Vagina (tissue), 2 donors: ENCODE results near the gene ZNF549. TPM values are rescaled to one million over a fixed set of nuclear protein-coding genes. Genes with fewer than 3 reads are reported as not detected.
A peak's percentile ranks its signal among the peaks of the same experiment; 100 is the strongest.

Source experiments
- DNase-seq, 2 donors: peaks; one replicate each; pipeline ENCODE4 v3.0.0-alpha.2; 2017; ENCODE audit errors: extremely low spot score in 2 of 2
- H3K27ac ChIP-seq: fragments of 200-600 bp; sonication (generic); one replicate; pipeline ENCODE4 v1.5.1; 2019
- H3K27me3 ChIP-seq: fragments of 200-600 bp; sonication (generic); one replicate; pipeline ENCODE4 v1.5.1; 2019
- H3K36me3 ChIP-seq, 2 donors: fragments of 200-600 bp; sonication (generic); one replicate each; pipeline ENCODE4 v1.5.1; 2017 to 2019
- H3K4me1 ChIP-seq: fragments of 200-600 bp; sonication (generic); one replicate; pipeline ENCODE4 v1.5.1; 2019
- H3K4me3 ChIP-seq, 2 donors: fragments of 200-600 bp; sonication (generic); 1 replicate in 1 of 2; 2 replicates in 1 of 2; pipeline ENCODE4 v1.5.1; 2016 to 2019
- H3K9me3 ChIP-seq: fragments of 200-600 bp; sonication (generic); one replicate; pipeline ENCODE4 v1.5.1; 2019
- POLR2A ChIP-seq, 2 donors: fragments of 450-650 bp; IDR thresholded peaks; one replicate each; pipeline ENCODE4 v1.6.1; 2017; ENCODE audit warnings: antibody characterized with exemption in 2 of 2, mild to moderate bottlenecking in 2 of 2, moderate library complexity in 2 of 2
- POLR2AphosphoS5 ChIP-seq, 2 donors: sonication (generic); formaldehyde crosslinking; IDR thresholded peaks; one replicate each; pipeline ENCODE4 v1.9.0; 2017; ENCODE audit warnings: antibody characterized with exemption in 2 of 2, mild to moderate bottlenecking in 2 of 2, low read depth in 1 of 2; ENCODE audit not compliant: insufficient read depth in 1 of 2
- intact Hi-C: fragments of 100-400 bp; cut with DNase I; formaldehyde crosslinking; loops from one replicate; pipeline ENCODE4 v1.15.1; 2023
- total RNA-seq: library from RNA; depleted of rRNA; stranded (reverse); fragments of >200 nt; gene quantifications from one replicate; pipeline ENCODE4 v1.2.3, GENCODE V29; 2016
- TF ChIP-seq, protein P1 (sequence below), 3 experiments: fragments of 450-650 bp in 2 of 3; fragments of 200-600 bp in 1 of 3; sonication (generic) in 1 of 3; IDR thresholded peaks; one replicate each; pipeline ENCODE4 v1.5.1; 2017 to 2019; ENCODE audit warnings: antibody characterized with exemption in 3 of 3, mild to moderate bottlenecking in 2 of 3, moderate library complexity in 2 of 3

Gene ZNF549
- total RNA-seq, 1 donor from 2014 or later: 4.9 TPM

DNA sequence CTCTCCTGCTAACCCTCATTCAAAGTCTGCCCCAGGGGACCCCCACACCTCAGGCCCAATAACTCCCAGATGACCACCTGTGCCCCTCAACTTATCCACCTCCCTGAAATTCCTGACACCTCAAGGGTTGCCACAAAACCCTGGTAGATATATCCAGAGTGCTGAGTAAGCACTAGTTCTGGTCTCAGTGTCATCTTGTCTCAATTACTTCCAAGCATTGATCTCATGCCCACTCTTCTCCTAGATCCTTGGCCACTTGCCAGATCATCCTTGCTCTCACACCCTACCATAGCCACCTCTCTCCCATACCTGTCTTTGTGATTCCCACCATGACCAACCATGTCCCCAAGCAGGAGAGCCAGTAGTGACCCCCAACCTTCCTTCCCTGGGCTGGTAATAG is 49.5 kb downstream of the ZNF549 start:
- intact Hi-C loops: no loop called here
- Histone ChIP-seq H3K9me3 (peaks cover 56% of the 10 kb centered on the region), H3K4me1 (peaks cover 11% of the 10 kb centered on the region), H3K27ac (no peak overlapping the region), H3K36me3 (peaks cover 15 to 57% of the 10 kb centered on the region in 2 donors), H3K27me3 (no peaks in the 10 kb centered on the region), H3K4me3 (no peak overlapping the region)
- no peak for DNase-seq
- TF ChIP-seq POLR2AphosphoS5 (IDR thresholded peaks at IDR 0.05; ENCODE audit: insufficient read depth in 1 of 2, low read depth in 1 of 2) (no peak), POLR2A (IDR thresholded peaks at IDR 0.05) (no peak)
- TF ChIP-seq, protein P1, sequence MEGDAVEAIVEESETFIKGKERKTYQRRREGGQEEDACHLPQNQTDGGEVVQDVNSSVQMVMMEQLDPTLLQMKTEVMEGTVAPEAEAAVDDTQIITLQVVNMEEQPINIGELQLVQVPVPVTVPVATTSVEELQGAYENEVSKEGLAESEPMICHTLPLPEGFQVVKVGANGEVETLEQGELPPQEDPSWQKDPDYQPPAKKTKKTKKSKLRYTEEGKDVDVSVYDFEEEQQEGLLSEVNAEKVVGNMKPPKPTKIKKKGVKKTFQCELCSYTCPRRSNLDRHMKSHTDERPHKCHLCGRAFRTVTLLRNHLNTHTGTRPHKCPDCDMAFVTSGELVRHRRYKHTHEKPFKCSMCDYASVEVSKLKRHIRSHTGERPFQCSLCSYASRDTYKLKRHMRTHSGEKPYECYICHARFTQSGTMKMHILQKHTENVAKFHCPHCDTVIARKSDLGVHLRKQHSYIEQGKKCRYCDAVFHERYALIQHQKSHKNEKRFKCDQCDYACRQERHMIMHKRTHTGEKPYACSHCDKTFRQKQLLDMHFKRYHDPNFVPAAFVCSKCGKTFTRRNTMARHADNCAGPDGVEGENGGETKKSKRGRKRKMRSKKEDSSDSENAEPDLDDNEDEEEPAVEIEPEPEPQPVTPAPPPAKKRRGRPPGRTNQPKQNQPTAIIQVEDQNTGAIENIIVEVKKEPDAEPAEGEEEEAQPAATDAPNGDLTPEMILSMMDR (IDR thresholded peaks at IDR 0.05): no peak

DNA sequence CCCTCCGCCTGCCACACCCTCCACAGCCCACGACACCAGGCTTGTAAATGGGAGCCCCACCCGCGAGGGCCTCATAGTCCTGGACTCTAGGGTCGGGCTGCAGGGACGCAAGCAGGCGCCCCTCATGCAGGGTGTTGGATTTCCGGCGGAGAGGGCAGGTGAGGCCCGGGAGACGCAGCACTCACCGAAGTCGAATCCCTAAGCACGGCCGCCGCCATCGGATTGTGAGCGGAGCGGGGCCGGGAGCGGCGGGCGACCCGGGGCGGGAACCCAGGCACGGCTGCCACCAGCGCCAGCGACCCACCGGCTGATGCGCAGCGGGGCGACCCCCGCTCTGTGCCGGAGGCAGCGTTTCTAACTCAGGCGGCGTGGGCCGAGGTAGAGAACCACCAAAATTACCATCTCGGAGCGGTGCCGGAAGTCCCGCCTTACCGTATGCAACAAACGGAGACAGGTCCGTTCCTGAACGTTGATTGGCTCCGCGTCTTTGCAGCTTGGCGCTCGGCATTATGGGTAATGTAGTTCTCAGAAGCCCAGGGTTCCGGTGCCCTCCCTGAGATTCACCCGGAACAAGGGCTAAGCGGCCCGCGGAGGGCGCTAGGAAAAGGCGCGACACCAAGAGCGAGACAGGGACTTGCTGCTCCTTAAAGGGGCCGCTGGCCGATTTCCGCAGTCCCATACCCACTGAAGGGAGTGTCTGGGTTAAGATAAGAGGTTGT is 51.5 kb downstream of the ZNF549 start, which contains the start of gene ZNF416:
Gene ZNF416 (minus strand): TSS at position 425 of the 719 bp plus-strand sequence. CDS start 207 bp downstream, at position 218.
- TF ChIP-seq POLR2AphosphoS5 (IDR thresholded peaks at IDR 0.05; ENCODE audit: insufficient read depth in 1 of 2, low read depth in 1 of 2): peak; percentile 67 to 98
- TF ChIP-seq POLR2A (IDR thresholded peaks at IDR 0.05): no peak
- TF ChIP-seq, protein P1 (IDR thresholded peaks at IDR 0.05): peak in 2 of 3 experiments; percentile 10 to 29
- H3K27ac ChIP-seq: peak within 1 kb of the TSS; percentile 66
- peak within 1 kb of the TSS; percentile 78 to 82 for H3K4me3 ChIP-seq
- peak in 1 of 2 donors; percentile 96 for DNase-seq
- peaks cover 6 to 37% of the 10 kb centered on the region in 2 donors for H3K36me3 ChIP-seq
- no peaks in the 10 kb centered on the region for H3K27me3 ChIP-seq
- H3K4me1 ChIP-seq: peaks cover 18% of the 10 kb centered on the region
- H3K9me3 ChIP-seq: peaks cover 37% of the 10 kb centered on the region
- intact Hi-C loops: no loop called here

DNA sequence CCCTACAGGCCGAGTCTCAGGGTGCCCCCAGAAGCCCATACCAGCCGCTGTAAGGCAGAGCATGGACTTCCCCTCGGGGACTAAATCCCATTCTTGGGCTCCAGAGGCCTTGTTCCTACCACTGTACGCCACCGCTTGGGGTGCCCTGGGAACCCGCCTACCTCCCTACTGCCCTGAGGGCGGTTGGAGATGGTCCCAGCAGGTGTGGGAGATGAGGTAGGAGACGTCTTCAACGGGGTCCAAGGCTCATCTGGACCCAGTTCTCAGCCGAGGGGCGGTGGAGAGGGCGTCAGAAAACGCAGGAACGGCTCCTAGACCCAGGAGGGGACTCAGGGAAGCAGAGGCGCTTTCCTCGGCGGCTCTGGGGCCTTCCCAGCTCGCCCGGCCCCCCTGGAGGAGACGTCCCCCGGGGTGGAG is 56.0 kb downstream of the ZNF549 start:
- Histone ChIP-seq H3K4me1 (peaks cover 11% of the 10 kb centered on the region), H3K27ac (no peak overlapping the region), H3K27me3 (no peaks in the 10 kb centered on the region), H3K4me3 (peak overlapping the region; percentile 48 to 60), H3K9me3 (peaks cover 8% of the 10 kb centered on the region), H3K36me3 (peaks cover 0 to 17% of the 10 kb centered on the region in 2 donors)
- DNase-seq: no peak
- intact Hi-C loops: no loop called here
- TF ChIP-seq, protein P1 (IDR thresholded peaks at IDR 0.05): no peak
- TF ChIP-seq POLR2A (IDR thresholded peaks at IDR 0.05) (no peak), POLR2AphosphoS5 (IDR thresholded peaks at IDR 0.05; ENCODE audit: insufficient read depth in 1 of 2, low read depth in 1 of 2) (no peak)

- TF ChIP-seq, protein P1 (IDR thresholded peaks at IDR 0.05): no peak
- TF ChIP-seq POLR2A (IDR thresholded peaks at IDR 0.05) (no peak), POLR2AphosphoS5 (IDR thresholded peaks at IDR 0.05; ENCODE audit: insufficient read depth in 1 of 2, low read depth in 1 of 2) (peak; percentile 56 to 82)
- Histone ChIP-seq H3K27me3 (no peaks in the 10 kb centered on the region), H3K27ac (no peak within 1 kb of the TSS), H3K4me1 (peaks cover 8% of the 10 kb centered on the region), H3K4me3 (peak within 1 kb of the TSS; percentile 48 to 60), H3K9me3 (peaks cover 14% of the 10 kb centered on the region), H3K36me3 (peaks cover 0 to 24% of the 10 kb centered on the region in 2 donors)
- intact Hi-C loops: no loop called here
- DNase-seq: no peak
Measured at GRCh38 chr19:57583521-57584416, 56.6 kb downstream of the ZNF549 start, which contains the start of gene ZIK1. TSS of gene ZIK1 (plus strand) at chr19:57584145. CDS start at chr19:57584357, 212 bp downstream.
